ENCODE data around the gene KCNT2. TPM values are rescaled to one million over a fixed set of nuclear protein-coding genes. Genes with fewer than 3 reads are reported as not detected.

The KCNT2 gene
- total and polyA plus RNA-seq, 2 of the 8 experiments (the other 6 are each of a cell fraction or from before 2014, with no cell fraction given): 2.3 to 10.2 TPM

- CTCF ChIA-PET (ENCODE audit: partially characterized antibody): interaction anchor here (0.5 to 1.4 kb wide), 2 partner anchors 11 to 92 kb away, joined by 3 to 4 read pairs; no protein-coding TSS in a partner anchor
- FAIRE-seq: no peak
- H3K23me2 ChIP-seq (ENCODE audit: low read depth, low read length): no peaks in the 10 kb centered on the region
- TF ChIP-seq CBX5 (IDR thresholded peaks at IDR 0.05; ENCODE audit: low read depth, low read length): no peak
- TF ChIP-seq CEBPB (IDR thresholded peaks at IDR 0.05; ENCODE audit: low read depth, low read length): no peak
- no peak for TF ChIP-seq ASH2L (IDR thresholded peaks at IDR 0.05; ENCODE audit: low read length)
- no peak for TF ChIP-seq TAF1 (IDR thresholded peaks at IDR 0.05; ENCODE audit: low read depth, low read length)
- no peak for TF ChIP-seq TBP (IDR thresholded peaks at IDR 0.05; ENCODE audit: low read depth, low read length)
- TF ChIP-seq SRF (IDR thresholded peaks at IDR 0.05; ENCODE audit: low read depth, low read length): no peak
- TF ChIP-seq PHF8 (conservative IDR thresholded peaks at IDR 0.05; ENCODE audit: low read depth, low read length): no peak
- no peak for TF ChIP-seq RFX5 (IDR thresholded peaks at IDR 0.05; ENCODE audit: borderline replicate concordance, low read depth, low read length)
- TF ChIP-seq NANOG (IDR thresholded peaks at IDR 0.05; ENCODE audit: insufficient read depth, low read depth, low read length, poor library complexity, severe bottlenecking): no peak
- no peak for TF ChIP-seq E2F6 (IDR thresholded peaks at IDR 0.05)
Observed at GRCh38 chr1:196517193-196517592, 91.0 kb downstream of the KCNT2 start.

More at GRCh38 chr1:196517193-196517592, 91.0 kb downstream of the KCNT2 start:
- no peak overlapping the region for H3K14ac ChIP-seq (ENCODE audit: insufficient read length)
- H4K8ac ChIP-seq (ENCODE audit: extremely low read depth, insufficient read depth, low read length): no peak overlapping the region
- H3K36me3 ChIP-seq (ENCODE audit: control insufficient read depth in 2 of 4, insufficient read depth in 4 of 4, low read length in 3 of 4): peaks cover 0 to 3% (median 0%) of the 10 kb centered on the region in 4 experiments; a peak in 1 of 8 replicates
- no peak overlapping the region for H4K91ac ChIP-seq (replicated peaks; ENCODE audit: insufficient read length, low read length)
- DNase-seq (ENCODE audit: low read depth in 1 of 2, low spot score in 2 of 2): no peak
- H3K4me1 ChIP-seq (replicated peaks in 1 of 4; ENCODE audit: control insufficient read depth in 3 of 4, insufficient read depth in 4 of 4, low read length in 3 of 4): no peaks in the 10 kb centered on the region; a peak in 1 of 7 replicates
- H2AK5ac ChIP-seq (ENCODE audit: low read depth, low read length): no peak overlapping the region
- H3K4me3 ChIP-seq (ENCODE audit: extremely low read depth in 1 of 4, insufficient read depth in 2 of 4, low read depth in 3 of 4, low read length in 4 of 4): no peak overlapping the region
- H3K18ac ChIP-seq (ENCODE audit: extremely low read depth, low read length): no peak overlapping the region
- H4K5ac ChIP-seq (ENCODE audit: insufficient read length, low read depth, low read length): no peak overlapping the region
- no peak overlapping the region for H2BK120ac ChIP-seq (replicated peaks; ENCODE audit: low read depth, low read length)
- no peak overlapping the region for H3K9ac ChIP-seq (replicated peaks in 1 of 4; ENCODE audit: extremely low read depth in 1 of 4, low read depth in 3 of 4, low read length in 3 of 4)
- no peak overlapping the region for H2BK15ac ChIP-seq (ENCODE audit: low read length)
- H3K23ac ChIP-seq (ENCODE audit: insufficient read length): no peak overlapping the region
- H3K79me2 ChIP-seq (ENCODE audit: control insufficient read depth in 1 of 2, insufficient read depth in 2 of 2, low read length in 2 of 2): peaks cover 0 to 51% of the 10 kb centered on the region in 2 experiments; a peak in 2 of 4 replicates
- H3K79me1 ChIP-seq (ENCODE audit: low read depth, low read length): no peaks in the 10 kb centered on the region; the same call in 1 of the 2 replicates
- H2BK5ac ChIP-seq (ENCODE audit: low read depth, low read length): no peak overlapping the region
- H3K27me3 ChIP-seq (replicated peaks in 1 of 4; ENCODE audit: control insufficient read depth in 3 of 4, extremely low read depth in 1 of 4, insufficient read depth in 3 of 4, low read length in 3 of 4): no peaks in the 10 kb centered on the region
- POLR2A ChIA-PET (ENCODE audit: partially characterized antibody): no interaction called here
- no peak overlapping the region for H2AFZ ChIP-seq (ENCODE audit: low read length)
- H3K4me2 ChIP-seq (ENCODE audit: insufficient read depth in 1 of 2, low read depth in 2 of 2, low read length in 2 of 2): no peak overlapping the region
- no peak overlapping the region for H2BK12ac ChIP-seq (ENCODE audit: low read depth, low read length)
- no peak overlapping the region for H2BK20ac ChIP-seq (ENCODE audit: low read length)
- no peak overlapping the region for H3K27ac ChIP-seq (ENCODE audit: low read depth, low read length)
- no peak overlapping the region for H3K56ac ChIP-seq (replicated peaks; ENCODE audit: insufficient read length, low read depth, low read length)
- no peaks in the 10 kb centered on the region for H3K9me3 ChIP-seq (ENCODE audit: insufficient read depth in 2 of 2, low read depth in 1 of 2, low read length in 1 of 2)
- H3K4ac ChIP-seq (replicated peaks; ENCODE audit: insufficient read length, low read depth, low read length): no peak overlapping the region
- peaks cover 0 to 3% of the 10 kb centered on the region in 2 experiments for H4K20me1 ChIP-seq (replicated peaks in 1 of 2; ENCODE audit: control insufficient read depth in 1 of 2, insufficient read depth in 2 of 2, low read length in 2 of 2)

Data from H1 (cell line).